DOHH2 (cell line): ENCODE data around the gene MDH1.

Experiments used
- EZH2phosphoT487 ChIP-seq: fragments of 200-600 bp; sonication (generic); IDR thresholded peaks from 2 replicates; pipeline ENCODE4 v1.6.1; 2017; ENCODE audit warnings: borderline replicate concordance, mild to moderate bottlenecking, antibody characterized with exemption, low read length, moderate library complexity, mixed read lengths
- TF ChIP-seq, protein P1 (sequence below): fragments of 200-600 bp; sonication (generic); IDR thresholded peaks from one replicate; pipeline ENCODE4 v1.5.1; 2014; ENCODE audit warnings: antibody characterized with exemption, mild to moderate bottlenecking, low read depth, low read length; ENCODE audit not compliant: poor library complexity, severe bottlenecking

DNA sequence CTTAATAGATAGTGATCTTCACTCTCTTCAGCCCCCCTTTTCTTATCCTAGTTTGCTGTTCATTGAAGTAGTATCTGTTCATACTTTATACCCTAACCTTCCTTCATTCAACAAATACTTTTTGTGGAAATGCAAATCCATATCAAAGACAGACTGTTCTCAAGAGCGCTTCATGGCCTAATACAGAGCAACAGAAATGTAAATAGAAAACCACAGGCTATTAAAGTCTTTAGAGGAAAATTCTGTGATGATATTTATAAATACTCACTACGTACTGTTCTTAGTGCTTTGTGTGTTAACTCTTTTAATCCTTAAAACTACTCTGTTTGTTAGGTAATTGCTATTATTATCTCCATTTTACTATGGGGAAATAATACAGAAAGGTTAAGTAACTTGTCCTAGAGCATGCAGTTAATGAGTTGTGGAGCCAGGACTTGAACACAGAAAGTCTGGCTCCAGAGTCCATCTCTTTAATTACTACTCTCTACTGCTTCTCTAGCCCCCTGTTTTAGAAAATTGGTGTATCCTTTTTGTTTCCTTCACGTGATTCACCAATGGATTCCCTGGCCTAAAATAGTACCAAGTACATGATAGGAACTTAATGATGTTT lies 2.9 kb downstream of the MDH1 start:
- TF ChIP-seq, protein P1, sequence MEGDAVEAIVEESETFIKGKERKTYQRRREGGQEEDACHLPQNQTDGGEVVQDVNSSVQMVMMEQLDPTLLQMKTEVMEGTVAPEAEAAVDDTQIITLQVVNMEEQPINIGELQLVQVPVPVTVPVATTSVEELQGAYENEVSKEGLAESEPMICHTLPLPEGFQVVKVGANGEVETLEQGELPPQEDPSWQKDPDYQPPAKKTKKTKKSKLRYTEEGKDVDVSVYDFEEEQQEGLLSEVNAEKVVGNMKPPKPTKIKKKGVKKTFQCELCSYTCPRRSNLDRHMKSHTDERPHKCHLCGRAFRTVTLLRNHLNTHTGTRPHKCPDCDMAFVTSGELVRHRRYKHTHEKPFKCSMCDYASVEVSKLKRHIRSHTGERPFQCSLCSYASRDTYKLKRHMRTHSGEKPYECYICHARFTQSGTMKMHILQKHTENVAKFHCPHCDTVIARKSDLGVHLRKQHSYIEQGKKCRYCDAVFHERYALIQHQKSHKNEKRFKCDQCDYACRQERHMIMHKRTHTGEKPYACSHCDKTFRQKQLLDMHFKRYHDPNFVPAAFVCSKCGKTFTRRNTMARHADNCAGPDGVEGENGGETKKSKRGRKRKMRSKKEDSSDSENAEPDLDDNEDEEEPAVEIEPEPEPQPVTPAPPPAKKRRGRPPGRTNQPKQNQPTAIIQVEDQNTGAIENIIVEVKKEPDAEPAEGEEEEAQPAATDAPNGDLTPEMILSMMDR, result no peak
- TF ChIP-seq EZH2phosphoT487, result no peak
